ENCODE results near the gene SLC5A2. TPM values are rescaled to one million over a fixed set of nuclear protein-coding genes. Genes with fewer than 3 reads are reported as not detected.
A peak's percentile ranks its signal among the peaks of the same experiment; 100 is the strongest.

The SLC5A2 gene
- total RNA-seq, 1 experiment from 2014 or later = 0.45 TPM

DNA sequence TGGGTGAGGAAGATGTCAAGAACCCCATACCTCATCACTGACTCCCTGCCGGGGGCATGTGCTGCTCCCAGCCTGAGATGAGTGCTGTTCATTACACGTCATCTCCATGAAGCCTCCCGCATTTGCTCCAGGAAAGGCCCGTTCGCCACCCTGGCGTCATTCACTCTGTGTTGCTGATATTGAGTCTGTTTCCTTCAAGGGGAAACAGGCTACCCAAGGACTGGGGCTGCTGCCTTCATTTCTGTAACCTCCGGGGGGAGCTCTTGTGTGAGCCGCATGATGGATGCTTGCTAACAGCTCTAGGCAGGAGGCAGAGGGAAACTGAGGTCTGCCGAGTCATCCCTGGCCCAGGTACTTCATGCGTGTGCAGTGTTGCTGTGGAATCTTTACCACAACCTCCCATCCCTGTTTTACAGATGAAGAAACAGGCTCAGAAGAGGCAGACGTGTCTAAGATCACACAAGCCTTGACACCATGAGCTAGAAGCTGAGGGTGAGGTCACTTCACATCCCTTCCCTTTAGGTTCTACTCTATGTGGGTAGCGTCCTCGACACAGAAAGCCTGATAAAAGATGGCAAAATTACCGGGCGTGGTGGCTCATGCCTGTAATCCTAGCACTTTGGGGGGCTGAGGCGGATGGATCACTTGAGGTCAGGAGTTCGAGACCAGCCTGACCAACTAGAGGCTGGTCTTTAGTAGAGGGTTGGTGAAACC lies 27.2 kb upstream of the SLC5A2 start:
- DNase-seq = no peak
- H3K4me3 ChIP-seq (ENCODE audit: insufficient read depth, low read depth, low read length) = no peak overlapping the region
- H3K36me3 ChIP-seq (replicated peaks; ENCODE audit: control insufficient read depth, insufficient read depth, low read length) = no peaks in the 10 kb centered on the region
- H3K27me3 ChIP-seq (ENCODE audit: control insufficient read depth, insufficient read depth, low read length) = no peaks in the 10 kb centered on the region

DNA sequence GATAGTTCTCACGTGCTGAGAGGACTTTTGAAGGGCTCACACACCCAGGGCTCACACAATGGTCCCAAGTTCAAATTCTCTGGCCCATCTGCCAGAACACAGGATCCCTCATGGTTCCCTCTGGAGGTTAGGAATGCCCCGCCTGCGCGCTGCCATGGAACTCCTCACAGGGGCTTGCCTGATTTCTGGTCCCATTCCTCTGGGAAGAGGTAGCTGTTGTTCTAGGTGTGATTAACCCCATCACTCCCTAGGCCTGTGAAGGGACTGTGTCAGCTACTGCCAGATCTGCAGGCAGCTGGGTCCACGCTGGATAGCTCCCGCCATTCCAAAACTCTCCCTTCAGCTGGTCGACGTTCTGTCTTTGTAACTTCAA lies 25.9 kb upstream of the SLC5A2 start:
- no peaks in the 10 kb centered on the region for H3K27me3 ChIP-seq (ENCODE audit: control insufficient read depth, insufficient read depth, low read length)
- no peak for DNase-seq
- H3K36me3 ChIP-seq (replicated peaks; ENCODE audit: control insufficient read depth, insufficient read depth, low read length) = no peaks in the 10 kb centered on the region
- H3K4me3 ChIP-seq (ENCODE audit: insufficient read depth, low read depth, low read length) = no peak overlapping the region

DNA sequence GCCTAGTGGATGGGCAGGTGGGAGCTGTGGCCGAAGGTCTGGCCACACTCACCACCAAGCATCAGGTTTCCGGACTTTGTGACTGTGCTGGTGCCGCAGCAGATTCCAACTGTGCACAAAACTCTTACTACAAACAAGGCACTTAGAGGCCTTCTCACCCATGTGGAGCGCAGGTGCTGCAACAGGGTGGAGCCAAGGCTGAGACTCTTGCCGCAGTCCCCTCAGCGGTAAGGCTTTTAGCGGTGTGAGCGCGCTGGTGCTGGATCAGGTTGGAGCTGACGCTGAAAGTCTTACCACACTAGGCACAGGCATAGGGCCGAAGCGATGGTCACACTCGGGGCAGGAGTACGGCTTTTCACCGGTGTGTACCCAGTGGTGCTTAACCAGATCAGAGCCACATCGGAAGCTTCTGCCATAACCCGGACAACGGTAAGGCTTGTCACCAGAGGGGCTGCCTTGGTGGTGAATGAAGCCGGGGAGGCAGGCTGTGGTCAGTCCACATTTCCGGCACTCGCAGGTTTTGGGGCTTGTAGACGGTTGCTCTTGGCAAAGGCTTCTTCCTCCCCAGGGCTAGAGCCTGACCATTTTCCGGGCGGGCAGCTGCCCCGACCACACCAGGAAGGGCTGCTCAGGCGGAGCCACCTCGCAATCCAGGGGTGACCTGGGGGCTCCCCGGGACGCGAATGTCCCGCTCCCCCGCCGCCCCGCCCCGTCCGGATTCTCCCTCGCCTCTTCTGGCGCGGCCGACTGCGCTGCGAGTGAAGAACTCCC lies 24.7 kb upstream of the SLC5A2 start:
- Histone ChIP-seq H3K4me3 (ENCODE audit: insufficient read depth, low read depth, low read length) (peak overlapping the region; percentile 83), H3K36me3 (replicated peaks; ENCODE audit: control insufficient read depth, insufficient read depth, low read length) (no peaks in the 10 kb centered on the region), H3K27me3 (ENCODE audit: control insufficient read depth, insufficient read depth, low read length) (no peaks in the 10 kb centered on the region)
- DNase-seq = peak; percentile 71

DNA sequence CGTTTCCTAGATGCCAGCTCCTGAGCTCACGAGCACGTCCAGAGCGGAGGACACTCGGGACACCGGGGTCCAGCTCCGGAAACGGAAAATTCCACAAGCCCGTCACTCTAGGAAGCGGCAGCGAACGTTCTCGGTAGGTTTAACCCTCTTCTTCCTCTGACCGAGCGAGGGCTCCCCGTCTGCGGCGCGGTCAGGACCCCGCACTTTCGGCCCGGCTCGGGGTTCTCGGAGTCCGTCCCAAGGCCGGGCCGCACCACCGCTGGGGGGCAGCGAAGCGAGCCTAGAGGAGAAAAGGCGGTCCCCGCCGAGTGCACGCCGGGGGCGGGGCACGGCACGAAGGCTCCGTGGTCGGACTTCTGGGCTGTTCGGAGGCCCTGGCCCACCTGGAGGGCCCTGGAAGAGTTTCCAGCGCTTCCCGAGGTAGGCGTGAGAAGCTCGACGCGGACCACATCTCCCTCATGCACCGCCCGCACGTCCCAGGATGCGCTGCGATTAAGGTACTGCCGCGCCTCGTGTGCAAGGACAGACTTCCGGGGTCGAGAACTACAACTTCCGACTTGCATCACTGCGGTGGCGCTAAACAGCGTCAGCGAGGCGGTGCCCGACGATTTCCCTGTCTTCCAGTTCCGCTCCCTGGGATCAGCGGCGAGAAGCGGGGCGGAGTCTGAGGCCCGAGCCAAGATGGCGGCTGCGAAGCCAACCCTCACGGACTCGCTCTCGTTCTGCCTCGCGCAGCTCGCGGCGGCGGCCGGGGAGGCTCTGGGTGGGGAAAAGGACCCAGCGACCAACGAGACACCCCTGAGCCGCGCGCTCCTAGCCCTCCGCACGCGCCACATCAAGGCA lies 23.9 kb upstream of the SLC5A2 start, which contains the start of gene ARMC5:
Gene ARMC5, plus strand, starts transcription at position 658 of the 843 bp plus-strand sequence. Its CDS starts 24 bp downstream, at position 682.
- peak; percentile 93 for DNase-seq

DNA sequence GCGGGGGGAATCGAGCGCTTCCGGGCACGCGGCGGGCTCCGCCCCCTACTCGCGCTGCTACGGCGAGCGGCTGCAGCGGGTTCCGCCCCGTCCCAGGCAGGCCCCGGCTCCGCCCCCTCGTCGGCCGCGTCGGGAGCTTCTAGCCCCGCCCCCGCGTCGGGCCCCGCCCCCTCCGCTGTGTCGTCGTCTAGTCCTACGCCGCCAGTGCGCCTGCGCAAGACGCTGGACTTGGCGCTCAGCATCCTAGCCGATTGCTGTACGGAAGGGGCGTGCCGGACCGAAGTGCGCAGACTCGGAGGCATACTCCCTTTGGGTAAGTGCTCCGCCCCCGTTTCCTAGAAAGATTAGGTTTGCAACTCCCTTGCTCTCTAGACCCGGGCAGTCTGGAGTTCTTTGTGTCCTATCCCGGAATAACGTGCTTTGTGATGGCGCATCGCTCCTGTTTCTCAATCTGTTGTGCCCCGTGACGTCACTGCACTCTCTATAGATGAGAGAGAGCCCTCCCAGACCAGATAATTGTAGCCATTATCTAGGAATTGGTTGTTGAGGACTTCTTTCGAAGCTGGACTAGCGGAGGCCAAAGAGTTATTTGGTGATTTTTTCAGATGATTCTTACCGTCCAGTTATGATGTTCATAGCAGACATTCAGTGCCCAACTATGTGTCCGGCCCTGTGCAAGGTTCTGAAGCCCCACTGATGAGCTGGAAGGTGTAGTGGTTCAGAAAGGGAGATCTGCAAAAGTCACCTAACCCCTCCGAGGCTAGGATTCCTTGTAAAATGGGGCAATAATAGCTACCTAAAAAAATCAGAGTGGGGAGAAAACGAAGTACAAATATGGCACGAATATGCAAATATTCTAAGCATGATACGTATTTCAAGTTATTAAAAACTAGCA lies 23.0 kb upstream of the SLC5A2 start:
- DNase-seq = peak; percentile 99
- Histone ChIP-seq H3K27me3 (ENCODE audit: control insufficient read depth, insufficient read depth, low read length) (no peaks in the 10 kb centered on the region), H3K36me3 (replicated peaks; ENCODE audit: control insufficient read depth, insufficient read depth, low read length) (no peaks in the 10 kb centered on the region; the same call in 1 of the 2 replicates), H3K4me3 (ENCODE audit: insufficient read depth, low read depth, low read length) (peak overlapping the region; percentile 83)

More for the DNA sequence above, 23.9 kb upstream of the SLC5A2 start, which contains the start of gene ARMC5:
- H3K27me3 ChIP-seq (ENCODE audit: control insufficient read depth, insufficient read depth, low read length) = no peaks in the 10 kb centered on the region
- peak within 1 kb of the TSS; percentile 83 for H3K4me3 ChIP-seq (ENCODE audit: insufficient read depth, low read depth, low read length)
- H3K36me3 ChIP-seq (replicated peaks; ENCODE audit: control insufficient read depth, insufficient read depth, low read length) = no peaks in the 10 kb centered on the region

DNA sequence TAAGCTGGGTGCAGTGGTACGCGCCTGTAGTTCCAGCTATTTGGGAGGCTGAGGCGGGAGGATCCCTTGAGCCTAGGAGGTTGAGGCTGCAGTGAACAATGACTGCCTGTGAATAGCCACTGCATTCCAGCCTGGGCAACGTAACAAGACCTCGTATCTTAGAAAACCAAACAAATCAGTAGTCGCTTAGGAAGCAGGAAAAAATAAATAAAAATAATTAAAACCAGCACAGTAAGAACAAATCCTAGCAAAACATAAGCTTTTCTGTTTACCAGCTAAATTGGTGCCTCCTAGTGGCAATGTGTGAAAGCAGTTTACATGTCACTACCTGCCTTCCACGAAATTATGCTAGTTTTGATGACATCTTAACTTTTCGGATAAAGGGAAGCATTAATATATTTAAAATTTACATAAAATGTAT lies 22.3 kb upstream of the SLC5A2 start:
- no peaks in the 10 kb centered on the region; the same call in 1 of the 2 replicates for H3K36me3 ChIP-seq (replicated peaks; ENCODE audit: control insufficient read depth, insufficient read depth, low read length)
- DNase-seq = no peak
- no peak overlapping the region for H3K4me3 ChIP-seq (ENCODE audit: insufficient read depth, low read depth, low read length)

DNA sequence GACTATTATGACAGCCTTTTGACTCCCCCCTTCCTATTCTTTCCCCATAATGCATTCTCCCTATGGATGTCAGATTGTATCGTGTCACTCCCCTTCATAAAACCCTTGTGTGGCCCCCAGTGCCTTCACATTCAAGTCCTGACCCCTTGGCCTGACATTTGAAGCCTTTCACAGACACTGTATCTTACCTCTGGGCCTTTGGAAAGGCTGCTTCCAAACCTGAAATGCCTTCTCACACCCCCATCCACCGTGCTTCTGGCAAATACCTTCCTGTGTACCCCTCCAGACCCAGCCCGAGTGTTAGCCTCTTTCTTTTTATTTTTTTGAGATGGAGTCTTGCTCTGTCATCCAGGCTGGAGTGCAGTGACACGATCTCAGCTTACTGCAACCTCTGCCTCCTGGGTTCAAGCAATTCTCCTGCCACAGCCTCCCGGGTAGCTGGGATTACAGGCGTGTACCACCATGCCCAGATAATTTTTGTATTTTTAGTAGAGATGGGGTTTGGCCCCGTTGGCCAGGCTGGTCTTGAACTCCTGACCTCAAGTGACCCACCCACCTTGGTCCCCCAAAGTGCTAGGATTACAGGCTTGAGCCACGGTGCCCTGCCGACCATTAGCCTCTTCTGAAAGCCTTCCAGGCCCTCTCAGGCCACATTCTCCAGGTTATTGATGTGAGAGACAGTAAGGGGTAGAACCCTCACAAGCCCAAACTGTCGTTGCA lies 21.6 kb upstream of the SLC5A2 start:
- DNase-seq = no peak
- Histone ChIP-seq H3K36me3 (replicated peaks; ENCODE audit: control insufficient read depth, insufficient read depth, low read length) (no peaks in the 10 kb centered on the region; the same call in 1 of the 2 replicates), H3K27me3 (ENCODE audit: control insufficient read depth, insufficient read depth, low read length) (no peaks in the 10 kb centered on the region), H3K4me3 (ENCODE audit: insufficient read depth, low read depth, low read length) (no peak overlapping the region)

More for the DNA sequence above, 22.3 kb upstream of the SLC5A2 start:
- H3K27me3 ChIP-seq (ENCODE audit: control insufficient read depth, insufficient read depth, low read length) = no peaks in the 10 kb centered on the region

DNA sequence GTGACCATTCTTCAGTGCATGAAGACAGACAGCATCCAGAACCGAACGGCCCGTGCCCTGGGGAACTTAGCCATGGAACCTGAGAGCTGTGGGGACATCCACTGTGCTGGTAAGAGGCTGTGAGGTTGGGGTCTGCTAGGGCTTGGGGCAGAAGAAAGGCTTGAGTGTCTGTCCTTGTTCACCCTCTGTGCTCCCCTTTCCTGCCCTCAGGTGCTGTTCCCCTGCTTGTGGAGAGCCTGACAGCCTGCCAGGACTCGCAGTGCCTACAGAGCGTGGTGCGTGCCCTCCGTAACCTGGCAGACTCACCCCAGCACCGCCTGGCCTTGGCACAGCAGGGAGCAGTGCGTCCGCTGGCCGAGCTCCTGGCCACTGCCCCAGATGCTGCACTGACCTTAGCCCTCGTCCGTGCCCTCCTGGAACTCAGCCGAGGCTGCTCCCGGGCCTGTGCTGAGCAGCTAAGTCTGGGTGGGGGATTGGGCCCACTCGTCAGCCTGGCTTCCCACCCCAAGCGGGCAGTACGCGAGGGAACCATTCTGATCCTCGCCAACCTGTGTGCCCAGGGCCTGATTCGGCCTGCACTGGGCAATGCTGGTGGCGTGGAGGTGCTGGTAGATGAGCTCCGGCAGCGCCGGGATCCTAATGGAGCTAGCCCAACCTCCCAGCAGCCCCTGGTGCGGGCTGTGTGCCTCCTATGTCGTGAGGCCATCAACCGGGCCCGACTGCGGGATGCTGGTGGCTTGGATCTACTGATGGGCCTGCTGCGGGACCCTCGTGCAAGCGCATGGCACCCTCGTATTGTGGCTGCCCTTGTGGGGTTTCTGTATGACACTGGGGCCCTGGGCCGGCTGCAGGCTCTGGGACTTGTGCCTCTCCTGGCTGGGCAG lies 20.8 kb upstream of the SLC5A2 start:
- Histone ChIP-seq H3K27me3 (ENCODE audit: control insufficient read depth, insufficient read depth, low read length) (no peaks in the 10 kb centered on the region), H3K36me3 (replicated peaks; ENCODE audit: control insufficient read depth, insufficient read depth, low read length) (no peaks in the 10 kb centered on the region; the same call in 1 of the 2 replicates), H3K4me3 (ENCODE audit: insufficient read depth, low read depth, low read length) (no peak overlapping the region)
- DNase-seq = no peak

DNA sequence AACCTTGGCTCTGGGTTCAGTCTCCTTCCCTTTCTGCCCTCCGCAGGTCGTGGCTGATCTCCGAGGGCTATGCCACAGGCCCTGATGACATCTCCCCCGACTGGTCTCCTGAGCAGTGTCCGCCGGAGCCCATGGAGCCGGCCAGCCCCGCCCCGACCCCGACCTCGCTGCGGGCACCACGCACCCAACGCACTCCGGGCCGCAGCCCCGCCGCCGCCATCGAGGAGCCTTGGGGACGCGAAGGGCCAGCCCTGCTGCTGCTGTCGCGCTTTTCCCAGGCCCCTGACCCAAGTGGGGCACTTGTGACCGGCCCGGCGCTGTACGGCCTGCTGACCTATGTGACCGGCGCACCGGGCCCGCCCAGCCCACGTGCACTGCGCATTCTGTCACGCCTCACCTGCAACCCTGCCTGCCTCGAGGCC lies 18.6 kb upstream of the SLC5A2 start:
- Histone ChIP-seq H3K27me3 (ENCODE audit: control insufficient read depth, insufficient read depth, low read length) (no peaks in the 10 kb centered on the region), H3K4me3 (ENCODE audit: insufficient read depth, low read depth, low read length) (no peak overlapping the region), H3K36me3 (replicated peaks; ENCODE audit: control insufficient read depth, insufficient read depth, low read length) (no peaks in the 10 kb centered on the region; the same call in 1 of the 2 replicates)
- peak; percentile 32 for DNase-seq

DNA sequence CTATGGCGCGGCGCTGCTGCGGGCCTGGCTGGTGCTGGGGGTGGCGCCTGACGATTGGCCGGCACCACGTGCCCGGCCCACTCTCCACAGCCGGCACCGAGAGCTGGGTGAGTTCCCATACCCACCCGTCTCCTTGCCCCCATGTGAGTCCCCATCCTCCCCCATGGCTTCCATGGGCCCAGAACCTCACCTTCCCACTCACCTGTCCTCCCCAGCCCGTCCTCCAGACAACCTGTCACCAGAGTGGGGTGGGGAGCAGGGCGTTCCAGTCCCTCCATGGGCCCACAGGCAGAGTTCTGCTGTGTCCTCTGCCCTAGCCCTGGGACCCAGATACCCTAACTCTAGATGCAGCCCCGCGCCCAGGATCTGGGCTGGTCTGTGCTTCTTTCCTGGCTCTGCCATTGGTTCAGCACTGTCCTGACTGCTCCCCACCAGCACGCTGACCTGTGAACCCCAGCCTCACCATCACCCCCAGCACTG lies 18.1 kb upstream of the SLC5A2 start:
- DNase-seq = peak; percentile 6
- Histone ChIP-seq H3K4me3 (ENCODE audit: insufficient read depth, low read depth, low read length) (no peak overlapping the region), H3K36me3 (replicated peaks; ENCODE audit: control insufficient read depth, insufficient read depth, low read length) (no peaks in the 10 kb centered on the region; the same call in 1 of the 2 replicates), H3K27me3 (ENCODE audit: control insufficient read depth, insufficient read depth, low read length) (no peaks in the 10 kb centered on the region)

DNA sequence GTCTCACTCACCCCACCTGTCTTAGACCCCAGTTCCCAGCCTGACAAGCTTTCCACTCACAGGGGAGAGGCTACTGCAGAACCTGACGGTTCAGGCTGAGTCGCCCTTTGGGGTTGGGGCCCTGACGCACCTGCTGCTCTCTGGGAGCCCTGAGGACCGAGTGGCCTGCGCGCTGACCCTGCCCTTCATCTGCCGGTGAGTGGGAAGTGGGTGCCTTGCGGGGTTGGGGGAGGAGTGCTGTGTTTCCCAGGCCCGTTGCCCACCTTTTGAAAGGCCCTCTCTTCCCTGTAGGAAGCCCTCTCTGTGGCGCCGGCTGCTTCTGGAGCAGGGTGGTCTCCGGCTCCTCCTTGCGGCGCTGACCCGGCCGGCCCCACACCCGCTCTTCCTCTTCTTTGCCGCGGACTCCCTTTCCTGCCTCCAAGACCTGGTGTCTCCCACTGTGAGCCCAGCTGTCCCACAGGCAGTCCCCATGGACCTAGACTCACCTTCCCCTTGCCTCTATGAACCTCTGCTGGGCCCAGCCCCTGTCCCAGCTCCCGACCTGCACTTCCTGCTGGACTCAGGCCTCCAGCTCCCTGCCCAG lies 17.0 kb upstream of the SLC5A2 start:
- Histone ChIP-seq H3K27me3 (ENCODE audit: control insufficient read depth, insufficient read depth, low read length) (no peaks in the 10 kb centered on the region), H3K4me3 (ENCODE audit: insufficient read depth, low read depth, low read length) (no peak overlapping the region), H3K36me3 (replicated peaks; ENCODE audit: control insufficient read depth, insufficient read depth, low read length) (no peaks in the 10 kb centered on the region; the same call in 1 of the 2 replicates)
- DNase-seq = peak; percentile 27

DNA sequence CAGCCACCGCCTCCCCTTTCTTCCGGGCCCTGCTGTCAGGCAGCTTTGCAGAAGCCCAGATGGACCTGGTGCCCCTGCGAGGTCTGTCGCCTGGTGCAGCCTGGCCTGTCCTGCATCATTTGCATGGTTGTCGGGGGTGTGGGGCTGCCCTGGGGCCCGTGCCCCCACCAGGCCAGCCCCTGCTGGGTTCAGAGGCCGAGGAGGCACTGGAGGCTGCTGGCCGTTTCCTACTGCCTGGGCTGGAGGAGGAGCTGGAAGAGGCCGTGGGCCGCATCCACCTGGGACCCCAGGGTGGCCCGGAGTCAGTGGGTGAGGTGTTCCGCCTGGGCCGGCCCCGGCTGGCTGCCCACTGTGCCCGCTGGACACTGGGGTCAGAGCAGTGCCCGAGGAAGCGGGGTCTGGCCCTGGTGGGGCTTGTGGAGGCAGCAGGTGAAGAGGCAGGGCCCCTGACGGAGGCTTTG lies 16.5 kb upstream of the SLC5A2 start:
- Histone ChIP-seq H3K36me3 (replicated peaks; ENCODE audit: control insufficient read depth, insufficient read depth, low read length) (no peaks in the 10 kb centered on the region; the same call in 1 of the 2 replicates), H3K27me3 (ENCODE audit: control insufficient read depth, insufficient read depth, low read length) (peaks cover under 1% of the 10 kb centered on the region; the same call in 1 of the 2 replicates), H3K4me3 (ENCODE audit: insufficient read depth, low read depth, low read length) (no peak overlapping the region)
- no peak for DNase-seq
